Kidney epithelial cell (primary cell): Measurements from ENCODE around the gene MALRD1. TPM values are rescaled to one million over a fixed set of nuclear protein-coding genes. Genes with fewer than 3 reads are reported as not detected.

Experiments
- DNase-seq: peaks from one replicate; pipeline ENCODE4 v3.0.0-alpha.2; 2010; ENCODE audit warnings: low read depth
- H3K27me3 ChIP-seq: 2 replicates; pipeline ENCODE4 v1.6.0; 2011; ENCODE audit warnings: low read length; ENCODE audit not compliant: control insufficient read depth, insufficient read depth
- H3K36me3 ChIP-seq: 2 replicates; pipeline ENCODE4 v1.5.1; 2011; ENCODE audit warnings: low read length; ENCODE audit not compliant: control insufficient read depth, insufficient read depth
- H3K4me3 ChIP-seq: 2 replicates; pipeline ENCODE4 v1.5.1; 2011; ENCODE audit warnings: low read depth, mild to moderate bottlenecking, control low read depth, low read length
- CTCF ChIP-seq: IDR thresholded peaks from 2 replicates; pipeline ENCODE4 v1.5.1; 2011; ENCODE audit warnings: mild to moderate bottlenecking, moderate library complexity, low read length, control low read depth, inconsistent platforms; ENCODE audit not compliant: insufficient read depth, poor library complexity, severe bottlenecking
- total RNA-seq: library from RNA; depleted of rRNA; stranded (reverse); fragments of >200 nt; gene quantifications from 2 replicates; pipeline ENCODE4 v1.2.3, GENCODE V29; 2015

The MALRD1 gene
- total RNA-seq, 1 donor from 2014 or later = 0.08 TPM

- no peak overlapping the region for H3K4me3 ChIP-seq
- H3K27me3 ChIP-seq = no peaks in the 10 kb centered on the region
- no peaks in the 10 kb centered on the region for H3K36me3 ChIP-seq
- no peak for DNase-seq
- TF ChIP-seq CTCF = no peak
Measured at GRCh38 chr10:19549503-19549902, 500.9 kb downstream of the MALRD1 start.

- Histone ChIP-seq H3K27me3 (no peaks in the 10 kb centered on the region), H3K36me3 (no peaks in the 10 kb centered on the region), H3K4me3 (no peak overlapping the region)
- no peak for DNase-seq
- TF ChIP-seq CTCF = no peak
Measured at GRCh38 chr10:19556666-19557065, 508.1 kb downstream of the MALRD1 start.

- DNase-seq = no peak
- no peaks in the 10 kb centered on the region for H3K36me3 ChIP-seq
- H3K27me3 ChIP-seq = no peaks in the 10 kb centered on the region
- H3K4me3 ChIP-seq = no peak overlapping the region
- no peak for TF ChIP-seq CTCF
Measured at GRCh38 chr10:19561181-19561580, 512.6 kb downstream of the MALRD1 start.

- DNase-seq = no peak
- Histone ChIP-seq H3K36me3 (no peaks in the 10 kb centered on the region), H3K27me3 (no peaks in the 10 kb centered on the region), H3K4me3 (no peak overlapping the region)
- no peak for TF ChIP-seq CTCF
Measured at GRCh38 chr10:19563388-19564141, 515.0 kb downstream of the MALRD1 start.

GRCh38 chr10:19570120-19570519, 521.5 kb downstream of the MALRD1 start:
- H3K36me3 ChIP-seq = no peaks in the 10 kb centered on the region
- H3K4me3 ChIP-seq = no peak overlapping the region
- no peak for DNase-seq
- TF ChIP-seq CTCF = no peak
- no peaks in the 10 kb centered on the region for H3K27me3 ChIP-seq

- no peak overlapping the region for H3K4me3 ChIP-seq
- DNase-seq = no peak
- no peaks in the 10 kb centered on the region for H3K36me3 ChIP-seq
- TF ChIP-seq CTCF = no peak
- H3K27me3 ChIP-seq = no peaks in the 10 kb centered on the region
Measured at GRCh38 chr10:19570991-19571390, 522.4 kb downstream of the MALRD1 start.
